ENCODE data around the gene ARHGEF4.

The ARHGEF4 gene

DNA sequence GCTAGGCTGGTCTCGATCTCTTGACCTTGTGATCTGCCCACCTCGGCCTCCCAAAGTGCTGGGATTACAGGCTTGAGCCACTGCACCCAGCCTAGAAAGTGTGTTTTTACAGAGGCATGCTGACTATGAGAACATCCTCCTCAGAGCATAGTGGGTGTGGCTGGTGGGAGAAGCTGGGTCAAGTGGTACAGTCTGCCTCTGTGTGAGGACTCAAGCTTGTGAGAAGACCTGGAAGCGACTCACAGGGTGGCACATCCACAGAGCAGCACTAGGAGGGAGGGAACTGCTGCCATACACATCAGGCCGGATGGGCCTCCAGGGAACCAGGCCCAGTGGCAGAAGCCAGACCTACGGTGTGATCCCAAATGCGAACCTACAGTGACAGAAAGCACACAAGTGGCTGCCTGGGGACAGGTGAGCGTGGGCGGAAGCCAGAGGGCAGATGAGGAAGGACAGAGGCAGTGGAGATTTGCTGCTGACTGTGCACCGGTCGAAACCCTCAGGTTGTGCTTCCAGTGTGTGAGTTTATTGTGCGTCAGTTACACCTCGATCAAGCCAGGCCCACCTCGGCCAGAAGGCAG, 8.9 kb downstream of the ARHGEF4 start:
- DNase-seq (ENCODE audit: low spot score), result no peak
- TF ChIP-seq, protein P1, sequence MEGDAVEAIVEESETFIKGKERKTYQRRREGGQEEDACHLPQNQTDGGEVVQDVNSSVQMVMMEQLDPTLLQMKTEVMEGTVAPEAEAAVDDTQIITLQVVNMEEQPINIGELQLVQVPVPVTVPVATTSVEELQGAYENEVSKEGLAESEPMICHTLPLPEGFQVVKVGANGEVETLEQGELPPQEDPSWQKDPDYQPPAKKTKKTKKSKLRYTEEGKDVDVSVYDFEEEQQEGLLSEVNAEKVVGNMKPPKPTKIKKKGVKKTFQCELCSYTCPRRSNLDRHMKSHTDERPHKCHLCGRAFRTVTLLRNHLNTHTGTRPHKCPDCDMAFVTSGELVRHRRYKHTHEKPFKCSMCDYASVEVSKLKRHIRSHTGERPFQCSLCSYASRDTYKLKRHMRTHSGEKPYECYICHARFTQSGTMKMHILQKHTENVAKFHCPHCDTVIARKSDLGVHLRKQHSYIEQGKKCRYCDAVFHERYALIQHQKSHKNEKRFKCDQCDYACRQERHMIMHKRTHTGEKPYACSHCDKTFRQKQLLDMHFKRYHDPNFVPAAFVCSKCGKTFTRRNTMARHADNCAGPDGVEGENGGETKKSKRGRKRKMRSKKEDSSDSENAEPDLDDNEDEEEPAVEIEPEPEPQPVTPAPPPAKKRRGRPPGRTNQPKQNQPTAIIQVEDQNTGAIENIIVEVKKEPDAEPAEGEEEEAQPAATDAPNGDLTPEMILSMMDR (IDR thresholded peaks at IDR 0.05; ENCODE audit: extremely low read depth, insufficient read depth, missing control alignments), result no peak
- in situ Hi-C loops (cut with MboI; ENCODE audit: low pct_unique_long_range_greater_than_20kb, low sequenced_read_pairs, unreplicated experiment), result no loop called here

DNA sequence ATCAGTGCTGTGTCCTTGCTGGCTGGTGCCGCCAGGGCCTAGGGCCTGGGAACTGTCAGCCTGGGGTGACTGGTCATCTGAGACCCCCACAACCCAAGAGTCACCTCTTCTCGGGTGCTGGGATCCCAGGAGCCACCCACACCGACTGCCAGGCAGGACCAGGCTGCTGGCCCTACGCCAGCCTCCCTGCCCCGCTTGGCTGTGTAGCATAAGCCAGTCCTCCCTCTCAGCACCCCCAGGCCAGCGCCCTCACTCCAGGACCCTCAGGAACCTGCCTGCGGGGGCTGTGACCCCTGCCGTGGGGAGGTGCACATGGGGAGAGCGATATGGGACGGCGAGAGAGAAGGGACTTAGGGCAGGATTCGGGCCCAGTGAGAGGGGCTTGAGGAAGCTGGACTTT, 9.5 kb downstream of the ARHGEF4 start:
- no peak for DNase-seq (ENCODE audit: low spot score)
- TF ChIP-seq, protein P1 (IDR thresholded peaks at IDR 0.05; ENCODE audit: extremely low read depth, insufficient read depth, missing control alignments), result no peak
- in situ Hi-C loops (cut with MboI; ENCODE audit: low pct_unique_long_range_greater_than_20kb, low sequenced_read_pairs, unreplicated experiment), result no loop called here

DNA sequence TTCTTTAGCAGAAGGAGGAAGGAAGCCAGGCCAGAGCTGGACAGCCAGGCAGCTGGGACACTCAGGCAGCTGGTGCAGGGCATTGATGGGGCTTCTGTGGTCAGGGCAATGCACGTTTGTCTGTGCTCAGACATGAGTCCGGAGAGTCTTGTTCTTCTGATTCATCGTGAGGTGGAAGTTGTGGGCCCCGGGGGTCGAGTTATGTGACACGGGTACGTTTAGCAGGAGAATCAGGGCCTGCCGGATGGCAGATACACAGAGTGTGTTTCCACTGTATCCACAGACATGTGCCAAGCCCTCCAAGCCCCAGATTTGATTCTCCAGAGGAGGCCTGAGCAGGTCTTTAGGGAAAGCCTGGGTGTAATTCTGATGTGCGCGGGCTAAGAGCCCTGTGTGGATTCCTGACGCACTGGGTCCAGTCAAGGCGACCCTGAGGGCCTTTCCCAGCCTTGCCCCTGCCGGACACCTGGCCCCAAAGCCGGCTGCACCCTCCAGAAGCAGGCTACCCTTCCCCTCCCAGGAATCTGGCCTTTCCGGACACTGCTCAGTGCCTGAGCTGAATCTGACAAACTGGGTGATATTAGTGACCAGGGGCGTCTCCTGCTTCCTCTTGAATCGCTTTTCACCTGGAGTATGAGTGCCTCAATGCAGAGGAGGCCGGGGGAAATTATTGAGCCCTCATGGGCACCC, 10.1 kb downstream of the ARHGEF4 start:
- DNase-seq (ENCODE audit: low spot score), result no peak
- TF ChIP-seq, protein P1 (IDR thresholded peaks at IDR 0.05; ENCODE audit: extremely low read depth, insufficient read depth, missing control alignments), result no peak
- in situ Hi-C loops (cut with MboI; ENCODE audit: low pct_unique_long_range_greater_than_20kb, low sequenced_read_pairs, unreplicated experiment), result no loop called here

DNA sequence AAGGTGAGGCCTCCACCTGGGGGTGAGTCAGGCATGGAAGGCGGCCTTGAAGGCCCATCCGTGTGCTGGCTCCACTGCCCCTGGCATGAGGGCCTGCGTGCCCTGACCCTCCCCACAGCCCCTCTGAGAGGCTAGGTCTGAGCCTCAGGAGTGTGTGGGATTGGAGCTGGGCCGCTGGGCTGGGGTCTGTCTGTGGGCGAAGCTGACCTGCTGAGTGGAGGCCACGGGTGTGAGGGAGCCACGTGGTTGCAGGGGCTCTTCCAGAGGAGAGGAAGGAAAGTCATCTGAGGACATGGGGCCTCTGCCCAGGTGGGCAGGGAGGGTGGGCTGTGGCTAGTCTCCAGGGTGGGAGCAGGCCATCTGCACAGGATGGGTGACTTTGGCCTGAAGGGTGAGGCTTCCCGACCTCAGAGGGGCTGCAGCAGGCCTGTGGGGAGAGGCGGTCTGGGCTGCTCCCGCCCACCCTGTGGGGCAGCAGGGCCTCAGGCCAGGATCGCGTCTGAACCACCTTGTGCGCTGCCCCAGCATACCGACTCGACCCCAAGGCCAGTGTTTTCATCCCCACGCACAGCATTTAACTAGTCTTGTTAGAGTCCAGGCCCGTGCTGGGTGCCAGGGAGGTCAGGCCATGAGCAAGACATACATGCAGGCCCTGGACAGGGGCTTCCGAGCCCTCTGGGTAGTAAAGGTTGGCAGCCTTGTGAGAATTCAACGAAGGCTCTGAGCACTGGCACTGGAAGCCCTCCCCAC, 11.2 kb downstream of the ARHGEF4 start:
- DNase-seq (ENCODE audit: low spot score), result no peak
- TF ChIP-seq, protein P1 (IDR thresholded peaks at IDR 0.05; ENCODE audit: extremely low read depth, insufficient read depth, missing control alignments), result no peak
- in situ Hi-C loops (cut with MboI; ENCODE audit: low pct_unique_long_range_greater_than_20kb, low sequenced_read_pairs, unreplicated experiment), result no loop called here

DNA sequence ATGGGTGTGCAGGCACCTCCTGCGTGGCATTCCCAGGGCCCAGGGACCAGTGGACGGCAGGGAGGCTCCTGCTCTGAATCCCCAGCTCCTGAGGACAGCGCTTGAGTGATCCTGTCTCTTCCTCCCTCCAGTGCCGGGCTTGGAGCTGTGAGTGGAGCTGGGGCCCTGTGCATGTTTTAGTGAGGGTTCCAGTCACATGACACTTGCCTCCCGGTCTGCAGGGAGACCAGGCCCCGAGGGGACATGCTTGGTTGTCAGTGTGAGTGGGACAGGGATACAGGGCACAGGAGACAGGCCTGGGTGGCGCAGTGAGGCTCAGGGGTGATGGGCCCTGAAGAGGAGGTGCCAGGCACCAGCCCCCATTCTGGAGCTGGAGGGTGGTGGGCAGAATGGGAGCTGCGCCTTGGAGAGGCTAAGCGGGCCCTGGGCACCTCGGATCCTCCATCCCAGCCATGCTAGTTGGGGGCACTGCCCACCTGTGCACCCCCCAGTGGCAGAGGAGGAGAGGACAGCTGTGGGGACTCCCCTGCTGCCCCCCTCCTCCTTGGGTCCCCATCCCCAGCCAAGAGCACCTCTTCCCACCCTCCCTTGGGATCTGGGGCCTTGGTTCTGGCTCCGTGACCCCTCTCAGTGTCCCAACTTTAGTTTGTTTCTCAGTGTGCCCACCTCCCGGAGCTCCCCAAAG, 12.0 kb downstream of the ARHGEF4 start:
- no peak for DNase-seq (ENCODE audit: low spot score)
- in situ Hi-C loops (cut with MboI; ENCODE audit: low pct_unique_long_range_greater_than_20kb, low sequenced_read_pairs, unreplicated experiment), result no loop called here
- TF ChIP-seq, protein P1 (IDR thresholded peaks at IDR 0.05; ENCODE audit: extremely low read depth, insufficient read depth, missing control alignments), result no peak
